ENCODE data around the gene GHITM.

GRCh38 chr10:84152769-84153168 lies 13.5 kb downstream of the GHITM start:
- TF ChIP-seq, protein P1, sequence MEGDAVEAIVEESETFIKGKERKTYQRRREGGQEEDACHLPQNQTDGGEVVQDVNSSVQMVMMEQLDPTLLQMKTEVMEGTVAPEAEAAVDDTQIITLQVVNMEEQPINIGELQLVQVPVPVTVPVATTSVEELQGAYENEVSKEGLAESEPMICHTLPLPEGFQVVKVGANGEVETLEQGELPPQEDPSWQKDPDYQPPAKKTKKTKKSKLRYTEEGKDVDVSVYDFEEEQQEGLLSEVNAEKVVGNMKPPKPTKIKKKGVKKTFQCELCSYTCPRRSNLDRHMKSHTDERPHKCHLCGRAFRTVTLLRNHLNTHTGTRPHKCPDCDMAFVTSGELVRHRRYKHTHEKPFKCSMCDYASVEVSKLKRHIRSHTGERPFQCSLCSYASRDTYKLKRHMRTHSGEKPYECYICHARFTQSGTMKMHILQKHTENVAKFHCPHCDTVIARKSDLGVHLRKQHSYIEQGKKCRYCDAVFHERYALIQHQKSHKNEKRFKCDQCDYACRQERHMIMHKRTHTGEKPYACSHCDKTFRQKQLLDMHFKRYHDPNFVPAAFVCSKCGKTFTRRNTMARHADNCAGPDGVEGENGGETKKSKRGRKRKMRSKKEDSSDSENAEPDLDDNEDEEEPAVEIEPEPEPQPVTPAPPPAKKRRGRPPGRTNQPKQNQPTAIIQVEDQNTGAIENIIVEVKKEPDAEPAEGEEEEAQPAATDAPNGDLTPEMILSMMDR (conservative IDR thresholded peaks at IDR 0.05; ENCODE audit: low read depth, low read length) = no peak
- TF ChIP-seq EZH2 (IDR thresholded peaks at IDR 0.05; ENCODE audit: borderline replicate concordance, low read depth, low read length, poor library complexity, severe bottlenecking) = no peak
